ENCODE data around the gene DMAC2L.

DNA sequence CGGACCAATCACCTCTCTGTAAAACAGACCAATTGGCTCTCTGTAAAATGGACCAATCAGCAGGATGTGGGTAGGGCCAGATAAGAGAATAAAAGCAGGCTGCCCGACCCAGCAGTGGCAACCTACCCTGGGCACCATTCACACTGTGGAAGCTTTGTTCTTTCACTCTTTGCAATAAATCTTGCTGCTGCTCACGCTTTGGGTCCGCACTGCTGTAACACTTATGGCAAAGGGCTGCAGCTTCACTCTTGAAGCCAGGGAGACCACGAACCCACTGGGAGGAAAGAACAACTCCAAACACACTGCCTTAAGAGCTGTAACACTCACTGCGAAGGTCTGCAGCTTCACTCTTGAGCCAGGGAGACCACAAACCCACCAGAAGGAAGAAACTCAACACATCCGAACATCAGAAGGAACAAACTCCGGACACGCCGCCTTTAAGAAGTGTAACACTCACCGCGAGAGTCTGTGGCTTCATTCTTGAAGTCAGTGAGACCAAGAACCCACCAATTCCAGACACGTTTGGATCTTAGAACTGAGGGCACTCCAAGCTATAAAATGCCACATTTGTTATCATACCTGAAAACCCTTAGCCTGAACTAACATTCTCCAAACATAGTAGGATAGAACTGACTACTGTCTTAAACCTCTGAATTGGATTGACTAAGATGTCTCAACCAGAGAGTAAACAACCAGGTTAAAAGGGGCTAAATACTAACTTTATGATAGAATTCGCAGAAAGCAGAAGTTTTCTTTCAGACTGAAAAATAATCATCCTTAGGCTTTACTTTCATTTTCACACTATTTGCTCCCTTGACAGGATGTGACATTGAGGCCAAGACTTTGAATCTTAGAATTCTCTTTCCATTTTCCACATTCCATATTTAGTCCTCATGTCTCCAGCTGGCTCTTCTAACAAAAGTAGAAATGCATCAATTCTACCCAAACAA lies 50.9 kb downstream of the DMAC2L start:
- TF ChIP-seq, protein P1, sequence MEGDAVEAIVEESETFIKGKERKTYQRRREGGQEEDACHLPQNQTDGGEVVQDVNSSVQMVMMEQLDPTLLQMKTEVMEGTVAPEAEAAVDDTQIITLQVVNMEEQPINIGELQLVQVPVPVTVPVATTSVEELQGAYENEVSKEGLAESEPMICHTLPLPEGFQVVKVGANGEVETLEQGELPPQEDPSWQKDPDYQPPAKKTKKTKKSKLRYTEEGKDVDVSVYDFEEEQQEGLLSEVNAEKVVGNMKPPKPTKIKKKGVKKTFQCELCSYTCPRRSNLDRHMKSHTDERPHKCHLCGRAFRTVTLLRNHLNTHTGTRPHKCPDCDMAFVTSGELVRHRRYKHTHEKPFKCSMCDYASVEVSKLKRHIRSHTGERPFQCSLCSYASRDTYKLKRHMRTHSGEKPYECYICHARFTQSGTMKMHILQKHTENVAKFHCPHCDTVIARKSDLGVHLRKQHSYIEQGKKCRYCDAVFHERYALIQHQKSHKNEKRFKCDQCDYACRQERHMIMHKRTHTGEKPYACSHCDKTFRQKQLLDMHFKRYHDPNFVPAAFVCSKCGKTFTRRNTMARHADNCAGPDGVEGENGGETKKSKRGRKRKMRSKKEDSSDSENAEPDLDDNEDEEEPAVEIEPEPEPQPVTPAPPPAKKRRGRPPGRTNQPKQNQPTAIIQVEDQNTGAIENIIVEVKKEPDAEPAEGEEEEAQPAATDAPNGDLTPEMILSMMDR (IDR thresholded peaks at IDR 0.05 in 2 of 3, conservative IDR thresholded peaks at IDR 0.05 in 1 of 3; ENCODE audit: borderline replicate concordance in 1 of 3, insufficient read depth in 1 of 3, low read depth in 2 of 3, low read length in 2 of 3) = no peak
- no peak for TF ChIP-seq POLR2A (IDR thresholded peaks at IDR 0.05; ENCODE audit: borderline replicate concordance, extremely low read depth, insufficient read depth, insufficient read length)
- no peak for TF ChIP-seq SIN3A (IDR thresholded peaks at IDR 0.05; ENCODE audit: low read depth)
- TF ChIP-seq RAD21 (IDR thresholded peaks at IDR 0.05; ENCODE audit: low read depth) = no peak
- TF ChIP-seq EZH2 (IDR thresholded peaks at IDR 0.05) = no peak
- no peak for TF ChIP-seq POLR2AphosphoS5 (IDR thresholded peaks at IDR 0.05; ENCODE audit: low read depth, low read length)
